B cell (primary cell): ENCODE results near the gene L3MBTL3. TPM values are rescaled to one million over a fixed set of nuclear protein-coding genes. Genes with fewer than 3 reads are reported as not detected.

Experiments used
- ATAC-seq: fragments of 200-7000 bp; cut with Tn5 transposase; one replicate; pipeline ENCODE4 v1.10.0; 2021; ENCODE audit warnings: low read depth, mild to moderate bottlenecking, moderate number of reproducible peaks, moderate library complexity
- CTCF ChIA-PET: fragments of 350-600 bp; sonication (Branson Sonifier 250); formaldehyde crosslinking; loops from one replicate; lab custom pipeline; 2021; ENCODE audit warnings: antibody characterized with exemption, inconsistent platforms; lab: Charles Lee
- POLR2A ChIA-PET: fragments of 350-600 bp; sonication (Branson Sonifier 250); formaldehyde crosslinking; loops from one replicate; lab custom pipeline; 2021; ENCODE audit warnings: antibody characterized with exemption; lab: Charles Lee
- DNase-seq: peaks from one replicate; pipeline ENCODE4 v3.0.0; 2013
- H2AFZ ChIP-seq: 2 replicates; pipeline ENCODE4 v1.6.1; 2012; ENCODE audit warnings: mild to moderate bottlenecking, low read depth, low read length; ENCODE audit not compliant: insufficient read depth, poor library complexity, severe bottlenecking
- H3K27ac ChIP-seq, 2 donors: 1 replicate in 1 of 2; 2 replicates in 1 of 2; pipeline ENCODE4 v1.5.1; 2012 to 2013; ENCODE audit warnings: low read length in 2 of 2, mild to moderate bottlenecking in 2 of 2, moderate library complexity in 1 of 2
- H3K27me3 ChIP-seq, 4 experiments: fragments of 200-600 bp in 1 of 4; sonication (generic) in 1 of 4; replicated peaks in 1 of 4; 1 replicate in 2 of 4; 2 replicates in 2 of 4; pipeline versions ENCODE4 v1.6.1 to v1.7.0; 2013 to 2016; ENCODE audit warnings: low read length in 3 of 4, mild to moderate bottlenecking in 2 of 4, mixed read lengths in 1 of 4, moderate library complexity in 1 of 4; ENCODE audit not compliant: insufficient read depth in 4 of 4, control insufficient read depth in 3 of 4; ENCODE audit errors: control extremely low read depth in 1 of 4
- H3K36me3 ChIP-seq, 2 experiments: replicated peaks in 1 of 2; 1 replicate in 1 of 2; 2 replicates in 1 of 2; pipeline versions ENCODE4 v1.6.1 to v1.7.1; 2013; ENCODE audit warnings: low read length in 1 of 2; ENCODE audit not compliant: insufficient read depth in 2 of 2, control insufficient read depth in 1 of 2; ENCODE audit errors: control extremely low read depth in 1 of 2, extremely low read depth in 1 of 2
- H3K4me1 ChIP-seq, 2 donors: fragments of 200-600 bp in 1 of 2; sonication (generic) in 1 of 2; 1 replicate in 1 of 2; 2 replicates in 1 of 2; pipeline versions ENCODE4 v1.5.1 to v1.6.1; 2013 to 2017; ENCODE audit warnings: low read length in 2 of 2; ENCODE audit not compliant: control insufficient read depth in 2 of 2, insufficient read depth in 2 of 2
- H3K4me2 ChIP-seq: replicated peaks from 2 replicates; pipeline ENCODE3; 2012; ENCODE audit warnings: mild to moderate bottlenecking, low read depth, low read length; ENCODE audit not compliant: poor library complexity, severe bottlenecking
- H3K4me3 ChIP-seq, 5 experiments: fragments of 200-600 bp in 1 of 5; sonication (generic) in 1 of 5; 1 replicate in 3 of 5; 2 replicates in 2 of 5; pipeline versions ENCODE4 v1.5.1 to v1.7.0; 2011 to 2016; ENCODE audit warnings: low read length in 4 of 5, mild to moderate bottlenecking in 4 of 5, low read depth in 2 of 5, control low read depth in 1 of 5, moderate library complexity in 1 of 5; ENCODE audit not compliant: insufficient read depth in 1 of 5; ENCODE audit errors: control extremely low read depth in 1 of 5, extremely low read depth in 1 of 5
- H3K79me2 ChIP-seq: fragments of 200-600 bp; sonication (generic); one replicate; pipeline ENCODE4 v1.6.0; 2016; ENCODE audit warnings: low read length; ENCODE audit not compliant: control insufficient read depth, insufficient read depth
- H3K9ac ChIP-seq: fragments of 200-600 bp; sonication (generic); 2 replicates; pipeline ENCODE4 v1.6.1; 2017; ENCODE audit warnings: mild to moderate bottlenecking, low read length, moderate library complexity
- H3K9me3 ChIP-seq, 3 donors: one replicate each; pipeline versions ENCODE4 v1.6.1 to v1.7.1; 2013; ENCODE audit warnings: low read length in 2 of 3; ENCODE audit not compliant: control insufficient read depth in 2 of 3, insufficient read depth in 1 of 3; ENCODE audit errors: control extremely low read depth in 1 of 3
- H4K20me1 ChIP-seq: 2 replicates; pipeline ENCODE4 v1.6.0; 2012; ENCODE audit warnings: mild to moderate bottlenecking, low read length; ENCODE audit not compliant: insufficient read depth, control insufficient read depth, poor library complexity, severe bottlenecking
- H3K27ac Mint-ChIP-seq: one replicate; pipeline ENCODE4 v1.8.0; 2021; ENCODE audit warnings: mixed read lengths
- H3K27me3 Mint-ChIP-seq: one replicate; pipeline ENCODE4 v1.8.0; 2021; ENCODE audit warnings: mixed read lengths
- H3K4me1 Mint-ChIP-seq: one replicate; pipeline ENCODE4 v1.8.0; 2021; ENCODE audit warnings: mixed read lengths
- H3K4me3 Mint-ChIP-seq: one replicate; pipeline ENCODE4 v1.8.0; 2021; ENCODE audit warnings: mixed read lengths
- H3K9me3 Mint-ChIP-seq: one replicate; pipeline ENCODE4 v1.8.0; 2022; ENCODE audit warnings: mixed read lengths; ENCODE audit not compliant: insufficient read depth
- EZH2 ChIP-seq: IDR thresholded peaks from 2 replicates; pipeline ENCODE4 v1.6.1; 2012; ENCODE audit warnings: borderline replicate concordance, low read depth, mild to moderate bottlenecking, moderate library complexity, low read length; ENCODE audit not compliant: insufficient read depth, poor library complexity, severe bottlenecking
- WGBS: methylation state at CpG from one replicate; pipeline ENCODE4 v1.1.5; 2013; ENCODE audit warnings: missing lambda C conversion rate; ENCODE audit not compliant: insufficient coverage; 5-methylcytosine and 5-hydroxymethylcytosine counted together
- intact Hi-C: fragments of 100-400 bp; cut with micrococcal nuclease; formaldehyde crosslinking; loops from one replicate; pipeline ENCODE4 v1.10.0; 2022
- polyA plus RNA-seq: library from polyadenylated mRNA; depleted of rRNA; stranded (reverse); fragments of >200 nt; gene quantifications from 2 replicates; pipeline ENCODE4 v1.2.3, GENCODE V29; 2012
- total RNA-seq, 2 donors: library from RNA; stranded (reverse); fragments of 120-200 nt in 1 of 2; gene quantifications; 1 replicate in 1 of 2; 2 replicates in 1 of 2; pipeline versions ENCODE4 v1.2.3 to v1.2.4, GENCODE V29; 2013 to 2022
- TF ChIP-seq, protein P1 (sequence below): fragments of 200-600 bp; IDR thresholded peaks from one replicate; pipeline ENCODE4 v1.8.0; 2022; ENCODE audit warnings: antibody characterized with exemption, mild to moderate bottlenecking

Gene L3MBTL3
- total and polyA plus RNA-seq, 2 donors (not counting 1 experiment from before 2014, with no cell fraction given) = 28.0 to 46.4 TPM

- DNase-seq = peak; percentile 9
- TF ChIP-seq, protein P1, sequence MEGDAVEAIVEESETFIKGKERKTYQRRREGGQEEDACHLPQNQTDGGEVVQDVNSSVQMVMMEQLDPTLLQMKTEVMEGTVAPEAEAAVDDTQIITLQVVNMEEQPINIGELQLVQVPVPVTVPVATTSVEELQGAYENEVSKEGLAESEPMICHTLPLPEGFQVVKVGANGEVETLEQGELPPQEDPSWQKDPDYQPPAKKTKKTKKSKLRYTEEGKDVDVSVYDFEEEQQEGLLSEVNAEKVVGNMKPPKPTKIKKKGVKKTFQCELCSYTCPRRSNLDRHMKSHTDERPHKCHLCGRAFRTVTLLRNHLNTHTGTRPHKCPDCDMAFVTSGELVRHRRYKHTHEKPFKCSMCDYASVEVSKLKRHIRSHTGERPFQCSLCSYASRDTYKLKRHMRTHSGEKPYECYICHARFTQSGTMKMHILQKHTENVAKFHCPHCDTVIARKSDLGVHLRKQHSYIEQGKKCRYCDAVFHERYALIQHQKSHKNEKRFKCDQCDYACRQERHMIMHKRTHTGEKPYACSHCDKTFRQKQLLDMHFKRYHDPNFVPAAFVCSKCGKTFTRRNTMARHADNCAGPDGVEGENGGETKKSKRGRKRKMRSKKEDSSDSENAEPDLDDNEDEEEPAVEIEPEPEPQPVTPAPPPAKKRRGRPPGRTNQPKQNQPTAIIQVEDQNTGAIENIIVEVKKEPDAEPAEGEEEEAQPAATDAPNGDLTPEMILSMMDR = peak; percentile 30
- no peak for TF ChIP-seq EZH2
- intact Hi-C loops = loop anchor here (5.0 kb wide), 3 partner anchors 39 to 206 kb away; no protein-coding TSS in a partner anchor
- no CpG with 5 or more reads among the region's 2 CpGs for WGBS
- Histone ChIP-seq H3K36me3 (peaks cover 13 to 31% of the 10 kb centered on the region in 2 experiments), H3K27me3 (no peaks in the 10 kb centered on the region), H3K4me1 (peaks cover 0 to 10% of the 10 kb centered on the region in 2 donors), H2AFZ (no peak overlapping the region), H3K4me3 (no peak overlapping the region), H4K20me1 (no peaks in the 10 kb centered on the region), H3K9ac (no peak overlapping the region), H3K9me3 (no peaks in the 10 kb centered on the region), H3K79me2 (peaks cover 4% of the 10 kb centered on the region), H3K4me2 (no peak overlapping the region), H3K27ac (no peak overlapping the region)
- no peak overlapping the region for H3K4me3 Mint-ChIP-seq
- ChIA-PET CTCF (interaction anchor here (1.8 kb wide), 1 partner anchor 205 kb away, joined by 16 read pairs; no protein-coding TSS in a partner anchor), POLR2A (no interaction called here)
- H3K4me1 Mint-ChIP-seq = peaks cover 22% of the 10 kb centered on the region
- H3K27ac Mint-ChIP-seq = no peak overlapping the region
- no peaks in the 10 kb centered on the region for H3K9me3 Mint-ChIP-seq
- no peak for ATAC-seq
- no peaks in the 10 kb centered on the region for H3K27me3 Mint-ChIP-seq
These were observed 58.1 kb downstream of the L3MBTL3 start for GRCh38 chr6:130076512-130076911.

DNA sequence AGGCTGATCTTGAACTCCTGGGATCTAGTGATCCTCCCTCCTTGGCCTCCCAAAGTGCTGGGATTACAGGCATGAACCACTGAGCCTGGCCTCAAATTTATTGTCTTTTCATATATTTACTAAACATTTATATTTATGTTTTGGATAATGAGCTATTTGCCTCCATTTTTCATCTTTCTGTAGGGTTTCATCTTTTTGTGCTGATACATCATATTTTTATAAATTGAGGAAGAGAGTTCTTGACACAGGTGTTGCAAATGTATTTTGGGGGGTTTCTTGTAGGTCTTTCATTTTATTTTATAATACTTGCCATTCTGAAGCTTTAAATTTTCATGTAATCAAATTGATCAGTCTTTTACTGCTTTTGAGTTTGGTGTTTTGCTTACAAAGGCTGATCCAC lies 72.4 kb downstream of the L3MBTL3 start:
- no peak for ATAC-seq
- Histone ChIP-seq H3K27me3 (no peaks in the 10 kb centered on the region), H3K79me2 (no peaks in the 10 kb centered on the region), H2AFZ (no peak overlapping the region), H3K4me2 (no peak overlapping the region), H4K20me1 (no peaks in the 10 kb centered on the region), H3K36me3 (peaks cover 5 to 46% of the 10 kb centered on the region in 2 experiments), H3K9me3 (no peaks in the 10 kb centered on the region), H3K4me1 (no peaks in the 10 kb centered on the region), H3K9ac (no peak overlapping the region), H3K27ac (no peak overlapping the region), H3K4me3 (no peak overlapping the region)
- no peaks in the 10 kb centered on the region for H3K4me1 Mint-ChIP-seq
- peaks cover 4% of the 10 kb centered on the region for H3K9me3 Mint-ChIP-seq
- H3K27me3 Mint-ChIP-seq = no peaks in the 10 kb centered on the region
- no peak for DNase-seq
- no peak overlapping the region for H3K4me3 Mint-ChIP-seq
- TF ChIP-seq, protein P1 = no peak
- TF ChIP-seq EZH2 = no peak
- no peak overlapping the region for H3K27ac Mint-ChIP-seq
- intact Hi-C loops = no loop called here
- ChIA-PET CTCF (no interaction called here), POLR2A (no interaction called here)
